ENCODE data around the gene IPCEF1.
"Not testable (repeated sequence)": the region's sequence is repeated elsewhere in the genome, so short reads cannot be mapped to it uniquely, and the experiment has no call there.

IPCEF1 gene

DNA sequence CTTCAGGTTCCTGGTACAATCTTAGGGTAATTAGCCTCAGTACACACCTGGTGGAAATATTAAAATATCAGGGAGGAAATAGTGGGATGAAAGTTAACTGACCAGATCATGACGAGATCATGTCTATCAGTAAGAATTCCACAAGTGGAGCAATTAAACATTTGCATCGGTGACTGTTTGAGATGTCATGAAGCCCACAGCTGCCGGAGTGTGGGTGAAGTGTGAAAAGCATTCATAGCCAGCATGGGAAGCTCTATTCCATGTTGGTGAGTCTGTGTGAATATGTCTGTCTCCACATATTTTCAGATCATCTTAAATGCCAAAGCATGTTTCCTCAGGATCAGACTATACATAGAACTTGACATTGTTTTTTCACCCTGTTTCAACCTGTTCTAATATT, 142.8 kb downstream of the IPCEF1 start:
- no peak for DNase-seq

DNA sequence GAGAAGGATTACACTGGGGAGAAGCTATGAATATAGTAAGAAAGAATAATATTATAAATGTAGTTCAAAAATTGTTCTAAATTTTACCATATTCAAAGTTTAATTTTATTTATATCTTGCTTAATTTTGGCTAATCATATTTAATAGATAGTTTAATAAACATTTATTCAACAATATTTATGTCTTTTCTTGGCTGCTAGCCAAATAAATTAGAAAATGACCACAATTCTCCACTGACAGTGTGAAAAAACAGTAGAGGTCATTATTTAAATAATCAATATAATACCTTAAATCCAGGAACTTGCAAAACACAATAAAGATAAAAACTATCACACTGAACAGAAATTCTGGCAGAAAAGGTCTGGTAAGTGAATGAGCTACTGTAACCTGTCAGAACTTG, 145.9 kb downstream of the IPCEF1 start:
- DNase-seq, result no peak

- no peak for DNase-seq
These were observed 147.0 kb downstream of the IPCEF1 start for GRCh38 chr6:154209555-154209954.

GRCh38 chr6:154206996-154207395, 149.6 kb downstream of the IPCEF1 start:
- no peak for DNase-seq

DNA sequence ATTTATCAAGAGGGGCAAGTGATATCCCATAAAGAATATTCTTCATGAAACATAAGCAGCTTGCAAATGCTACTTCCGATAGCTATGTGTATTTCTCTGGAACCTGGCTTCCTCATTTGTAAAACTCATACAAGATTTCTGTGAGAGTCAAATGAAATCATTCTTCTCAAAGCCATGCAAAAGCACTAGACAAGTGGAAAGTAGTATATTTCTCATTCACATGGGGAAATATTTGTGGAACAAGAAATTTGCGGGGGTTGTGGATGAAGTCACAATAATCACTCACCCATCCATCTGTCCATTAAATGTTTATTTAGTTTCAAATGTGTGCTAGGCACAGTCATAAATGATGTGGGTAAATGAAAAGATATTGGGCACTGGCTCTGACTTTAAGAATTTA, 150.5 kb downstream of the IPCEF1 start:
- no peak for DNase-seq

GRCh38 chr6:154202958-154203357, 153.6 kb downstream of the IPCEF1 start:
- DNase-seq, result no peak

- no peak for DNase-seq
These were observed 154.3 kb downstream of the IPCEF1 start for GRCh38 chr6:154202339-154202738.

- DNase-seq, result not testable (repeated sequence)
These were observed 154.9 kb downstream of the IPCEF1 start for GRCh38 chr6:154201688-154202087.

- DNase-seq, result no peak
These were observed 159.3 kb downstream of the IPCEF1 start for GRCh38 chr6:154197196-154197860.

DNA sequence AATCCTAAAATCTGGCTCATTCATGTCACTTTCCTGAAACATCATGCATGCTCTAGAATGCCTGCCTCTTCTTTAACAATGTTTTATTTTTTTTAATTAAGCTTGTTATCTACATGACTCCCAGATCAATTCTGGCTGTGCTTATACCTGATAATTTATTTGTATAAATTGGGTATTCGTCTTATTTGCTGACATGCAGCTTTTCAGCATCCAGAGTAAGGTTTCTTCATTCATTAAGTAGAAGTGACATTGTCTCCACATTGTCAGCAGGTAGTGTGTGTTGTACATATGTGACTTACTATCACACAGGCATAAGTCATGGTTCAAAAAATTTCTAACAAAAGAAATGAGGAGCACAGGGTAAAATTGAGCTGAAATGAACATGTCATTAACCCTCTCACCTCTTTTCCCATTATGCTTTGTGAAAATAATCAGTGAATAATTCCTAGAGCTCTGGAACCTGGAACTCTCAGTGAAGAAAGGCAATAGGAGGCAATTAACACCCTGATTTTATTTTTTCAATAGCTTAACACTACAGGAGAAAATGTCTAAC, 160.2 kb downstream of the IPCEF1 start:
- no peak for DNase-seq

GRCh38 chr6:154187714-154188113, 168.9 kb downstream of the IPCEF1 start:
- no peak for DNase-seq

DNA sequence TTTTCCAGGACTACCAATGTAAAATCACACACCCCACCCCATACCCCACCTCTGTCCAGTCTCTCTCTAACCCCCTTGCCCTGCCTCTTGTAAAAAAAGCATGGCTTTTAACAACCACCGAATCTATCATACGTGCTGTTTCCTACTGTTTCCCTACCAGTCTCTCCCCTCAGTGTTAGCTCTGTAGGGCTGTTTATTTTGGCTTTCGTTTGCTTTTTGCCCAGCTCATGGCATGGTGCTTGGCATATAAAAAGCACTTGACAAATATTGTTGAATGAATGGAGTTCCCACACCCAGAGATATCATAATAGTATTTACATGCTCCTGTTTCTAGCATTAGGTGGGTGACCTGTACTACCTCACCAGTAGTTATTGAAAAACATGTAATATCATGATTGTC, 169.4 kb downstream of the IPCEF1 start:
- no peak for DNase-seq

DNA sequence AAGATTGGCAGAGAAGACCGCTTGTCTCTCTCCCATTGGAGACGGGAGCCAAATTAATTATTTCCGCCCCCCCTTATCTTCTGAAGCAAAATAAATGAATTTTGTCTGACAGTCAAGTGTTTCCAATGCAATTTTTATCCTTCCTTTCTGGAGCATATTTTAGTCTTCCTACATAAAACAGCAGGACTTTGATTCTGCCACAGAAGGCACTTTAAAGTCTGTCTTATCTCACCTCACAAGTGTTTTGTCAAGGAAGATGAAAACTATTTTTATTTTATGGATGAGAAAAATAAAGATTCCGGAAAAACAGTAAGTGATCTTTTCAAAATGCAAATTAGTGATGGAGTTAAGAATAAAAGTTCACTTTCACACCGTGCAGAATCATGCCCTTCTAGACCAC, 177.2 kb downstream of the IPCEF1 start:
- DNase-seq, result no peak

DNA sequence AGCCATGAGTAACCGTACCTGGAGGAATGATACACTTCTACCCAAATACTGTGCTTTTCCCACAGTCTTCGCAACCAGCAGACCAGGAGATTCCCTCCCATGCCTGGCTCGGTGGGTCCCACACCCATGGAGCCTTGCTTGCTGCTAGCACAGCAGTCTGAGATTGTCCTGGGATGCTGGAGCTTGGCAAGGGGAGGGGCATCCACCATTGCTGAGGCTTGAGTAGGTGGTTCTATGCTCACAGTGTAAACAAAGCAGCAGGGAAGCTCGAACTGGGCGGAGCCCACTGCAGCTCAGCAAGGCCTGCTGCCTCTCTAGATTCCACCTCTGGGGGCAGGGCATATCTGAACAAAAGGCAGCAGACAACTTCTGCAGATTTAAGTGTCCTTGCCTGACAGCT, 184.2 kb downstream of the IPCEF1 start:
- not testable (repeated sequence) for DNase-seq

DNA sequence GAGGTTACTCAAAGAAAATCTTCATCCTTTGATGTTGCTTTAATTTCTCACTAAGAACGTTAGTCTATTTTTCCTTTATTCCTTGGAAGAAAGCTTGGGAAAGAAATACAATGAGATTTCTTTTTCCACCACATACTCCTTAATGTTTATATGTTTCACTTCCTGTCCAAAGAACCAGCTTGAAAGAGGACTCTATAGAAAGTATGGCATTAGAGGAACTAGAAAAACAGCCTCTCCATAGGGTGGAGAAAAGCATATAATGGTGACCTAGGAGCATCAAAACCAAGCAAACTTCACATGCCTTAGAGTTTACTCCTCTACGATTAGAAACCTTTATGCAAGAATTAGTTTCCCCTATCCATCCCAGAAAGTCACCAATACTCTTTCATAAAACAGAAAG, 186.5 kb downstream of the IPCEF1 start:
- DNase-seq, result no peak

DNA sequence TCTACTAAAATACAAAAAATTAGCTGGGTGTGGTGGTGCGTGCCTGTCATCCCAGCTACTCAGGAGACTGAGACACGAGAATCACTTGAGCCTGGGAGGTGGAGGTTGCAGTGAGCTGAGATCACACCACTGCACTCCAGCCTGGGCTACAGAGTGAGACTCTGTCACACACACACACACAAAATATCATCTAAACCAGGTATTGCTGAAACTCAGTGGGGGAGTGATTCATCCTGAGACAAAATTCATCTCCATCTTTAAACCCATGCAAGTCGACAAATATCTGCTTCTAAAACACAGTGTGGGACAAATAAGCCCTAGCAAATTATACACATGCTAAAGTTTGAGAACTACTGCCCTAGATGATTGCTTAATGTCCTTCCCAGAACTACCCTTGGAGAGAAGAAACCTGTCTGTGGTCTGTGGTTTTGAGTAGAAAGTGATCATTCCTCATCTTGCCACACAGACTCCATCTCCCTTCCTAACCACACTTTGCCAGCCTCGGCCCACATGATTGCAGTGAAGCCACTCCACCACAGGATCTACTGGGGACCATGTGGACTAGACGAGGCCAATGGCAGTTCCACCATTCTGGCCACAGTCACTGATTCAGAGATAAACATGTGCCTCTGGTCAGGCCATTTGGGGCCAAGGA, 187.3 kb downstream of the IPCEF1 start:
- DNase-seq, result no peak

DNA sequence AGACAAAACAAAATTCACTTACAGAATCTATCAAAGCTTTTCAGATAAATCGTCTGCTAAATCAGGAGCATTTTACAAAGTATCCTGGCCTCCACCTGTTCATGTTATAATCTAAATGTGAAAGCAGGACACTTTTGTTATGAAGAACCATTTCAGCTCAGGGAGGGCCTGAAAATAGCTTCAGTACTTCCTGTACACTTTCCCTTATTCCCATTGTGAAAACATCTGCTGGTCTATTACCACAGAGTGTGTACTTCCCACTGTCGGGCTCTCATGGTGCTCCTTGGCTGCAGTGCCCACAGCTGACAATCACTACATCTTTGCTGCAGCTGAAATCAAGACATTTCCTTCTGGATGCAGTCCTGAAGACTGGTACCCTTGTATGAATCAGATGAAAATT, 189.5 kb downstream of the IPCEF1 start:
- no peak for DNase-seq

- DNase-seq, result no peak
These were observed 190.5 kb downstream of the IPCEF1 start for GRCh38 chr6:154166140-154166539.

DNA sequence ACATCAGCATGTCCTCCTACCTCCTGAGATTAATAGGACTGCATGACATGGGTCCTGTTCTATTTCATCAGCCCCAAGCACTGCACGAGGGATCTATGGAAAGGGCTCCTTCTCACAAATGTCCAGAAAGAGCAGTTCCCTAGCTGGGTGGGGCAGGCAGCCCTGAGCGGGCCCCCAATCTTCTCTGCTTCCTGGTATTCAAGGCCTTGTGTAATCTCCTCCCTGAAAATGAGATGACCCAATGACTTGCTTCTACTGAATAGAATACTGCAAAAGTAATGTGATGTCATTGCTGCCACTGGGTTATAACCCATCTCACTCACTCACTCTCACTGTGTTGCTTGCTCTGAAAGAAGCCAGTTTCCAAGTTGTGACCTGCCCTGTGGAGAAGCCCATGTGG, 191.1 kb downstream of the IPCEF1 start:
- DNase-seq, result no peak

DNA sequence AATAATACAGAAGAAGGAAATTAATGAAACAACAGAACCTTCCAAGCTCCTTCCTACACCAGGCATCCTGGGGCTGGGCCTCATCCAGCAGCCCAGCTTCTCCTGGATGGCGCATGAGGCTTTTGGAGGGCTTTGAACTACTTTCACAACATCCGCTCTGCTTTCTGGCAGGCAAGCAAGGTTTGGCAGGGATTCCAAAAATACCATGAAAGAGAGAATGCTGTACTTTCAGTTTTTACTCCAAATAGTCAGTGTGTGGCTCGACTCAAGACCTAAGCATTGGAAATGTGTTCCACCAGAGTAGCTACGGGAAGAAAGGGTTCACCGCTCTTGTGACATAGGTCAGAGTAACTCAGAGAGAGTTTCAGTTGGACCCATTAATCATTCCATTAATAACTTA, 192.2 kb downstream of the IPCEF1 start:
- no peak for DNase-seq

DNA sequence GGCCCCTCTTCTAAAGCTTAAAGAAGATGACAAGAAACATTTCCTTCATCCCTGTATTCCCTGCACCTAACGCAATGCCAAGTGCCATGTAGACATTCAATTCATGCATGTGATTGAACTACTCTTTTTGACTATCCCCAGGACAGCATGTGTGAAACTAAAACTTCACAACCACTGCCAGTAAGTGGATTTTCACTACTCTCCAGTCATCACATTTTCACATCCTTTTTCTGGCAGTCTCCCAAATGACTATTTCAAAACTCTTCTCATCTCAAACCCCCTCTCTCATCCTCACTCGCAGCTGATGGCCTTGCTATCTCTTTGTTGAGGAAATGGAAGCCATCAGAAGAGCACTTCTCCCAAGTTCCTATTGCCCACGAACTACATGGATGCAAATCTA, 194.9 kb downstream of the IPCEF1 start:
- no peak for DNase-seq

DNA sequence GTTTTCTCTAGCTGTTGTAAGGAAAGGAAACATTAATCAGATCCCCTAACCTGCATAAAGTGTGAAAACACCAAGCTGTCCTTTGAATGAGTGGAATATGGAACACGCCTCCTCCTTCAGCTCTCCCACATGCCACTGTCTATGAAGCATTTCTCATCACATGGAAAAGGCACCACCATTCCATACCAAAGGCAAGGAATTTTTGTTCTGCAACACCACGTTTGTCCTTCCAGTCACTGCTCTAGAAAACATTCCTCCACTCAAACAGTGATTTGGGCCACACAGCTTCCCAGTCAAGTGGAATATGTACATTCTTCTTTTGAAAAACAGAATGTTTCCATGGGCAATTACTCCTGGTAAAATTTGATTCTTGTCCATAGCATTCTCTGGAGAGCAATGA, 197.5 kb downstream of the IPCEF1 start:
- DNase-seq, result no peak

DNA sequence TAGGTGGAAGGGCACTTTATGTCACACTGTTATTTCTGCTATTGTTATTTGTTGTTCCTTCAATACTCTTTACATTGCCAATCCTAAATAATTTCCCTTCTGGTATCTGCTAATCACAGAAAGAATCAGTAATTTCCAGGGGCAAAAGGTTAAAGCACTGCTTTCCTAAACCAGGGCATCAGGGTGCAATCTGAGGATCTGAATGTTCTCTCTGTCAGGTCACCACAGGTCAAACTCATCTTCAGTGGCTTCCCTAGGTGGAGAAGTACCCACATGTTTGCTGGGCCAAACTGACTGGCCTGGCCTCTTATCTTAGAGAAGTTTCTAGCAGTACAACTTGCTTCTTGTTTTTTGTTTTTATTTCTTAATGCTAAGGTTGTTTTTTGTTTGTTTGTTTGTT, 198.9 kb downstream of the IPCEF1 start:
- no peak for DNase-seq

DNA sequence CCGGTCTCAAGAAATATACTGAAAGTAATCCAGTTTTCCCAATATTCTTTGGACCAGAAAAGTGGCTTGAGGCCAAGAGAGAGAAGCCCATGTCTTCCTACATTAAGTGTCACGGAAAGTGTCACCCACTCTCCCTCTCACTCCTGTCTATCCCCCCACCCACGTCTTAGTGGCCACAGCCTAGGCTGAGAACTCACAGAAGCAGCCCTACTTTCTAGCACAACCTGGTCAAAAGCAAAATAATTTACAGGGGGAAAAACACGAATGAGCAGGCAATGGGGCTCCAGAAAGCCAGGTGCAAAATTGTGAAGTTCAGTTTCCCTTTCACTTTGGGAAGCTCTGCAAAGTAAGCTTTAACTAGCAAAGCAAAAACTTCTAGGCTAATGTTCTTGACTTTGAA, 199.5 kb downstream of the IPCEF1 start:
- no peak for DNase-seq
